Activated CD4-positive, CD25-positive, alpha-beta regulatory T cell (primary cell): ENCODE measurements around the gene BTN2A1.
"Not testable (repeated sequence)": the region's sequence is repeated elsewhere in the genome, so short reads cannot be mapped to it uniquely, and the experiment has no call there.

Source experiments
- DNase-seq, 4 experiments: peaks; one replicate each; lab custom pipeline; 2025; lab: John Stamatoyannopoulos, UW

BTN2A1 gene

GRCh38 chr6:26457806-26458688 is at the start of gene BTN2A1:
Gene BTN2A1, plus strand, starts transcription at chr6:26457955. Its CDS starts 682 bp downstream, at chr6:26458637.
- DNase-seq = peak; percentile 10 to 39 (median 25)

DNA sequence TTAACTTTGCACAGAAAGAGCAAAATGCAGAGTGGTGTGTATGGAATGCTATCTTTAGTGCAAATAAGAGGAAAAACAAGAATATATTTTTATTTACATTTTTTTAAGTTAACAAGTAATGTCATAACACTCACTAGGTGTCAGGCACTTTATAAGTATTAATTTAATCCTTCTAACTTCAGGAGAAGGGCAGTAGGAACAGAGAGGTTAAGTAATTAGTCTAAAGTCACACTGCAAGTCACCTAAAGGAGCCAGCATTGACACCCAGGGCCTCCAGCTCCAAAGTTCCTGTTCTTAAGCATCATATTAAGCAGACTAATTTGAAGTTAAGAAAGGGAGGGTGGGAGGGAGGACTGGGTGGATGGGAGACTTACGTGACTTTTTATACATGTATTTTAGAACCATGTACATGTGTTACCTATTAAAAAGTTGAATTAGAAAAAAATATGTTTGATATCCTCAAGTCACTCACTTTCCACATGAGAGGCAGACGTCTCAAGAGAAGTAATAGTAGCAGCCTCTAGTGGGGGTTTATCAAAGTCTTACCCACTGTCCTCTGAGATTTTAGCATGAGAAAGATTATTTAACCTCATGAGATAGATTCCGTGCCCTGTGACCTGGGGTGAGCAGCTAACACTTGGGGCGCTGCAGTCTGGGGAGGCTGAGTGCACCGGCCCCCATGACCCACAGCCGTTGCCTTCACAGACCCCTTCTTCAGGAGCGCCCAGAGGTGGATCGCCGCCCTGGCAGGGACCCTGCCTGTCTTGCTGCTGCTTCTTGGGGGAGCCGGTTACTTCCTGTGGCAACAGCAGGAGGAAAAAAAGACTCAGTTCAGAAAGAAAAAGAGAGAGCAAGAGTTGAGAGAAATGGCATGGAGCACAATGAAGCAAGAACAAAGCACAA is 48.7 kb upstream of the BTN2A1 start:
- no peak for DNase-seq

GRCh38 chr6:26411751-26412150 is 46.0 kb upstream of the BTN2A1 start:
- no peak for DNase-seq

DNA sequence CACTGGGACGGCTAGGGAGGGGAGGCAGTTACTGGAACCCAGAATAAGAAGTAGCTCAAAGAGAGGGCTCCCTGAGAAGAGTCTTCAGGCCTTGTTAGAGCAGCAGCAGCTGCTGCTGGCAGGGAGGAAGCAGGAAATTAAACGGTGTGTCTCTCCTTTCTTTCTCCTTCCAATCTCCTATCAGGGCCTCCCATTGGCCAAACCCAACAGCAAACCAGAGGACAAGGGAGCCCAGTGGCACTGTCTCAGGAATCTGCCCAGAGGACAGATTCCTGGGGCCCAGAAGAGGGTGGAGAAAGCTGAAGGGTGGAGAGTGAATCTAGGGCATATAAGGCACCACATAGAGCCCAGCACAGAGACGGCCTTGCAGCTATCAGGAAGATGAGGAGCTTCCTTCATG is 45.5 kb upstream of the BTN2A1 start:
- DNase-seq = no peak

- no peak for DNase-seq
These were observed 44.8 kb upstream of the BTN2A1 start for GRCh38 chr6:26412954-26413353.

DNA sequence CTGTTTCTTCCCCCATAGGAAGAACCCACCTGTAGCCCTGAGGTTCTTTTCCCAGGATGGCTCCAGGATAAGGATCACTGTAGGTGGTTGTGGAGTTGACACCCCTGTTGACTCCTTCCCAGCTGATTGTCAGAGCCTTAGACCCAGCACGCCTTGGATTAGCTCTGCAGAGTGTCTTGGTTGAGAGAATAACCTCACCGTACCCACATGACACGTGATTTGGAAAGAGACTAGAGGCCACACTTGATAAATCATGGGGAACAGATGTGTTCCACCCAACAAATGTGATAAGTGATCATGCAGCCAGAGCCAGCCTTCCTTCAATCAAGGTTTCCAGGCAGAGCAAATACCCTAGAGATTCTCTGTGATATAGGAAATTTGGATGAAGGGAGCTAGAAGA is 43.5 kb upstream of the BTN2A1 start:
- DNase-seq = no peak

DNA sequence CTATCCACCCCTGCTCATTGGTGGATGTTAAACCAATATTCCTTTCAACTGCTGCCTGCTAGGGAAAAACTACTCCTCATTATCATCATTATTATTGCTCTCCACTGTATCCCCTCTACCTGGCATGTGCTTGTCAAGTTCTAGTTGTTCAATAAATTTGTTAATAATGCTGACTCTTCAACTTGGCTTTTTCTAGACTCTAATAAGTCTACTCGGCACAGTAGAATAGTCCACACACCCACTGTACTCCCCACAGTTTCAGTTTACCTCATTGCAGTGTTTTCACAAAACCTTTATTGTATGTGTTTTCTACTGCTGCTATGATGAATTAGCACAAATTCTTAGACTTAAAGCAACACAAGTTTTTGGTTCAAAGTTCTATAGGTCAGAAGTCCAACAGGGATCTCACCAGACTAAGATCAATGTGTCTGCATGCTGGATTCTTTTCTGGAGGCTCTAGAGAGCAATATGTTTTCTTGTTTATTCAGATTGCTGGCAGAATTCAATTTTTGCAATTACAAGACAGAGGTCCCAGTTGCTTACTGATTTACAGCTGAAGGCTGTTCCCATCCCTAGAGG is 42.6 kb upstream of the BTN2A1 start:
- no peak for DNase-seq

DNA sequence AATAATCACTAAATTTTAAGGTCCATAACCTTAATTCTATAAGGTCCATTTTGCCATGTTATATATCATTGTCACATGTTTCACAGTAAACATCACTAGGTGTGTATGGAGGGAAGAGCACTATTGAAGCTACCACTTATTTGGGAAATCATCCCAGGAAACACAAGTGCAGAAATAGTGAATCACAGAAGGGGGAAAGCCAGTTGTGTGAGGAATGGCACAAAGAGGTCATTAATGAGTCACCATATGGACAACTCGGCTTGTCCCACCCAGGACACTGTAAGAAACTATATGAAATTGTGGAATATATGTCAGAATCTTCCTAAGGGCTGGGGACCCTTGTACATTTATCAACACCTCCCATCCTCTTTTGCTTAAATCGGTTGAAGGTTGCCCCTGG is 42.0 kb upstream of the BTN2A1 start:
- DNase-seq = no peak

- no peak for DNase-seq
These were observed 41.5 kb upstream of the BTN2A1 start for GRCh38 chr6:26416288-26416687.

DNA sequence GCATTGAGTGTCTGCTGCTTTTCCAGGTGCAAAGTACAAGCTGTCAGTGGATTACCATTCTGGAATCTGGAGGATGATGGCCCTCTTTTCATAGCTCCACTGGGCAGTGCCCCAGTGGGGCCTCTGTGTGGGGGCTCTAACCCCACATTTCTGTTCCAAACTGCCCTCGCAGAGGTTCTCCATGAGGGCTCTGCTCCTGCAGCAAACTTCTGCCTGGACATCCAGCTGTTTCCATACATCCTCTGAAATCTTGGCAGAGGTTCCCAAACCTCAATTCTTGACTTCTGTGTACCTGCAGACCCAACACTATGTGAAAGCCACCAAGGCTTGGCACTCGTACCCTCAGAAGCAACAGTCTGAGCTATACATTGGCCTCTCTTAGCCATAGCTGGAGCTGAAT is 39.7 kb upstream of the BTN2A1 start:
- not testable (repeated sequence) for DNase-seq

DNA sequence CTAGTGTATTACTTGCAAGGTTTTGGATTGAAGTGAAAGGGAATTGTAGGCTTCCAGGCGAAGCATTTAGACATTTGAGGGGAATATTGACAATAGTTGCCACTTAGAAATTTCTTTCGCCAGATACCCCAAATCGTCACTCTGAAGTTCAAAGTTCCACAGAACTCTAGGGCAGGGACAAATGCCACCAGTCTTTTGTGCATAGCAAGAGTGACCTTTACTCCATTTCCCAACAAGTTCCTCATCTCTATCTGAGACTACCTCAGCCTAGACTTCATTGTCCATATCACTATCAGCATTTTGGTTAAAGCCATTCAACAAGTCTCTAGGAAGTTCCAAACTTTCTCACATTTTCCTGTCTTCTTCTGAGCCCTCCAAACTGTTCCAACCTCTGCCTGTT is 39.0 kb upstream of the BTN2A1 start:
- not testable (repeated sequence) for DNase-seq

- peak in 1 of 4 experiments; percentile 4 for DNase-seq
These were observed 37.0 kb upstream of the BTN2A1 start for GRCh38 chr6:26420688-26421171.

- DNase-seq = peak in 1 of 4 experiments; percentile 3
These were observed 36.3 kb upstream of the BTN2A1 start for GRCh38 chr6:26421259-26422144.

DNA sequence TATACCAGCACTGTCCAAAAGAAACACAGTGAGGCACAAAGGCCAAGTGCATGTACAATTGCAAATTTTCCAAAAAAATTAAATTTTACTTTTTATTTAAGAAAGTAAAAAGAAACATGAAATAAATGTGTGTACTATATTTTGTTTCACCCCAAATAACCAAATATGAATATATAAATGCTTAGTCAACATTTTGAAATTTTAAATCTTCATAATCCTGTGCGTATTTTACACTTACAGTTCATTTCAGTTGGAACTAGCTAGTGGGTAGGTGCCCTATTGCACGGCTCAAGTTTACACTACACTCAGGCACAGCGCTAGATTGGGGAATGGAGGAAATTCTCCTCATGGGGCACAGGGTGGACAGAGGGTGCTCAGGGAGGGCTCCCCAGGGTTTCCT is 35.4 kb upstream of the BTN2A1 start:
- DNase-seq = no peak

DNA sequence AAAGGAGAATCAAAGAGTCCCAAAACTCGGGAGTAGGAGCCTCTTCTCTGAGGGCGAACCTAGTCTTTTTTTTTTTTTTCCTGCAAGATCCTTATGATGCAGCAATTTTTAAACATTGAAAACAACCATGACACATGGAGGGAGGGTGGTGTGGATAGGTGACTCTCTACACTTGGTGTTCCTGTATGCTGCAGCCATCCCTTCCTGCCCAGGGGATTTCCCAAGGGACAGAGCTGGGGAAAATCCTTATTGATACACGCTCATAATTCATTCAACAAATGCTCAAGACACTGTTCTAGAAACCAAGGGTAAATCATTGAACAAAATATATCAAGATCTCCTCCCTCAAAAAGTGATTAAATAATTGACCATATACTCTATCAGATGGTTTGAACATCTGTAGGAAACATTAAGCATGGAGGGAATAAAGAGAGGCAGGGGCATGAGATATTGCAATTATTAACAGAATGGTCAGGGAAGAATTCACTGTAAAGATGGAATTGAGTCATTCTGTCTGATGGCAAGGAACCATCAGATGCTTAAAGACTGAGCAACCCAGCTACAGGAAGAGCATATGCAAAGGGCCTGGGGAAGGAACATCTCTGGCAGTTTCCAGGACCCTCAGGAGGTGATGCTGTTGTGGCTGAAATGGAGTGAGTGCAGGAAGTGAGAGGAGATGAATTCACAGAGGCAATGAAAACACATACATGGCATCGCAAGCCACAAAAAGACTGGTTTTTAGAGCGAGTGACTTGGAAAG is 30.9 kb upstream of the BTN2A1 start:
- no peak for DNase-seq

GRCh38 chr6:26427451-26427809 is 30.3 kb upstream of the BTN2A1 start:
- no peak for DNase-seq

DNA sequence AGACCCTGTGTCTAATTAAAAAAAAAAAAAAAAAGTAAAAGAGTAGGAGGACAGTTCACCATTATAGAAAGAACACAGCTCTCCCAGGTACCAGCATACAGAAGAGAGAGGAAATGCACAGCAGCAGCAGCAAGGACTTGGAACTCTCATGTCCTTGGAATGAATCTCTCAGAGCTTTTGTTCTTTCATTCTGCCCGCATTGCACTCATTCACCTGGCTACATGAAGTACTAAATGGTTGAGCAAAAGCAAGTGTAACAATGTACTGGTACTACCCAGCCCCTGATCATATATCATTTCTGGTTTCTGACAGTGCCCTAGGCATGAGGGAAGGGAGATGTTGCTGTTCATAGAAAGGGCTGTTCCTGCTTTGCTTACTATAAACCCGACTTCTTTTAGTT is 29.5 kb upstream of the BTN2A1 start:
- DNase-seq = no peak

- no peak for DNase-seq
These were observed 27.0 kb upstream of the BTN2A1 start for GRCh38 chr6:26430787-26431186.

- no peak for DNase-seq
These were observed 26.2 kb upstream of the BTN2A1 start for GRCh38 chr6:26431258-26432172.
